RWPE2 (cell line): Measurements from ENCODE around the gene CHRM4.

Experiments used
- ATAC-seq: fragments of 200-7000 bp; cut with Tn5 transposase; 3 replicates; pipeline ENCODE4 v1.9.1; 2021; ENCODE audit warnings: low read depth
- DNase-seq: peaks from one replicate; pipeline ENCODE4 v3.0.0-alpha.2; 2020; ENCODE audit warnings: low spot score
- H3K27ac ChIP-seq: fragments of 450-650 bp; 2 replicates; pipeline ENCODE4 v1.5.1; 2017; ENCODE audit warnings: mild to moderate bottlenecking; ENCODE audit not compliant: poor library complexity, severe bottlenecking
- H3K27me3 ChIP-seq: fragments of 250-450 bp; sonication (Bioruptor Pico); 2 replicates; pipeline ENCODE4 v1.5.1; 2021; ENCODE audit warnings: mild to moderate bottlenecking, moderate library complexity; ENCODE audit not compliant: insufficient read depth, poor library complexity, severe bottlenecking
- H3K36me3 ChIP-seq: fragments of 250-450 bp; sonication (Bioruptor Pico); 2 replicates; pipeline ENCODE4 v1.5.1; 2020; ENCODE audit warnings: low read depth, mild to moderate bottlenecking, moderate library complexity
- H3K4me1 ChIP-seq: fragments of 250-450 bp; sonication (Bioruptor Pico); 2 replicates; pipeline ENCODE4 v1.5.1; 2021; ENCODE audit warnings: mild to moderate bottlenecking, moderate library complexity; ENCODE audit not compliant: insufficient read depth, poor library complexity, severe bottlenecking
- H3K4me3 ChIP-seq: fragments of 250-450 bp; sonication (Bioruptor Pico); 2 replicates; pipeline ENCODE4 v1.5.1; 2021; ENCODE audit warnings: mild to moderate bottlenecking, moderate library complexity; ENCODE audit not compliant: severe bottlenecking
- H3K9me3 ChIP-seq: fragments of 250-450 bp; sonication (Bioruptor Pico); 2 replicates; pipeline ENCODE4 v1.5.1; 2021; ENCODE audit warnings: mild to moderate bottlenecking, moderate library complexity; ENCODE audit not compliant: severe bottlenecking
- TF ChIP-seq, protein P1 (sequence below): fragments of 450-650 bp; IDR thresholded peaks from one replicate; pipeline ENCODE4 v1.5.1; 2017; ENCODE audit warnings: mild to moderate bottlenecking, moderate library complexity; ENCODE audit not compliant: poor library complexity, severe bottlenecking

Gene CHRM4

DNA sequence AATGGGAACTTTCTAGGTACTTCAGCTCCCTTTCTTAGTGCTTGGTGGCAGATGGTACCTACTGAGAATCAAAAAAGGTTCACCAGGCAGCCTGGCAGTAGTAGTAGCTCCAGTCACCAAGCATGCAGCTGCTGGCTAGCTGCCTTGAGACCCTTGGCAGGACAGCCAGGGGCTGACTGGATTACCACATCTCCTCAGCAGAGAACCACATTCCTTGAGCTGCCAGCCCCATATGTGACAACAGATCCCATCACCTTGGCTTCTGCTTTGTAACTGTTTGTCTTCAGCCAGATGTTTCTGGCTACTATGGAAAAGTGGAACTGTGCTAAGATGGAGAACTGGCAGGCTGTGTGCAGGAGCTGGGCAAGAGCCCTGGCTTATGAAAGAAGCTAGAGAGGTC lies 39.6 kb upstream of the CHRM4 start:
- TF ChIP-seq, protein P1, sequence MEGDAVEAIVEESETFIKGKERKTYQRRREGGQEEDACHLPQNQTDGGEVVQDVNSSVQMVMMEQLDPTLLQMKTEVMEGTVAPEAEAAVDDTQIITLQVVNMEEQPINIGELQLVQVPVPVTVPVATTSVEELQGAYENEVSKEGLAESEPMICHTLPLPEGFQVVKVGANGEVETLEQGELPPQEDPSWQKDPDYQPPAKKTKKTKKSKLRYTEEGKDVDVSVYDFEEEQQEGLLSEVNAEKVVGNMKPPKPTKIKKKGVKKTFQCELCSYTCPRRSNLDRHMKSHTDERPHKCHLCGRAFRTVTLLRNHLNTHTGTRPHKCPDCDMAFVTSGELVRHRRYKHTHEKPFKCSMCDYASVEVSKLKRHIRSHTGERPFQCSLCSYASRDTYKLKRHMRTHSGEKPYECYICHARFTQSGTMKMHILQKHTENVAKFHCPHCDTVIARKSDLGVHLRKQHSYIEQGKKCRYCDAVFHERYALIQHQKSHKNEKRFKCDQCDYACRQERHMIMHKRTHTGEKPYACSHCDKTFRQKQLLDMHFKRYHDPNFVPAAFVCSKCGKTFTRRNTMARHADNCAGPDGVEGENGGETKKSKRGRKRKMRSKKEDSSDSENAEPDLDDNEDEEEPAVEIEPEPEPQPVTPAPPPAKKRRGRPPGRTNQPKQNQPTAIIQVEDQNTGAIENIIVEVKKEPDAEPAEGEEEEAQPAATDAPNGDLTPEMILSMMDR = no peak
- no peak overlapping the region for H3K27ac ChIP-seq
- H3K27me3 ChIP-seq = no peaks in the 10 kb centered on the region
- H3K4me3 ChIP-seq = no peak overlapping the region
- no peak for DNase-seq
- no peak for ATAC-seq
- H3K36me3 ChIP-seq = peaks cover 13% of the 10 kb centered on the region; the same call in 1 of the 2 replicates
- H3K9me3 ChIP-seq = no peaks in the 10 kb centered on the region
- H3K4me1 ChIP-seq = no peaks in the 10 kb centered on the region

DNA sequence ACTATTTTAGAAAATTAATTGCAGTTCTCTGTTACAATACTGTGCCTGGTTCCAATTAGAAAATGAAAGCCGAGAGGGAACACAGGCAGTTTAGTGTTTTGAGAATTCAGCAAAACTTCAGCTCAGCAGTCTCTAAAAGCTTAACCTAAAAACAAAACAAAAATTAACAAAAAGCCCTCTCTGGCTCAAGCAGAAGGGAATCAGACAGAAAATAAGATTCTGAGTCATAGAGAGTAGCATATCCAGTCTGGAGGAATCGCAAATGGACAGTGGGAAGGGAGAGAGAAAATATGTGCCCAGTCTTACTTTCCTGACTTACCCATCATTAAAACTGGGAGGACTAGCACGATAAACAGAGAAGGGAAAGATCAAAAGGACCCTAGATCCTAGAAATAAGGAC lies 38.1 kb upstream of the CHRM4 start:
- ATAC-seq = no peak
- Histone ChIP-seq H3K27ac (no peak overlapping the region), H3K9me3 (no peaks in the 10 kb centered on the region), H3K27me3 (no peaks in the 10 kb centered on the region), H3K4me1 (no peaks in the 10 kb centered on the region), H3K36me3 (peaks cover 13% of the 10 kb centered on the region; the same call in 1 of the 2 replicates), H3K4me3 (no peak overlapping the region)
- TF ChIP-seq, protein P1 = no peak
- DNase-seq = no peak

DNA sequence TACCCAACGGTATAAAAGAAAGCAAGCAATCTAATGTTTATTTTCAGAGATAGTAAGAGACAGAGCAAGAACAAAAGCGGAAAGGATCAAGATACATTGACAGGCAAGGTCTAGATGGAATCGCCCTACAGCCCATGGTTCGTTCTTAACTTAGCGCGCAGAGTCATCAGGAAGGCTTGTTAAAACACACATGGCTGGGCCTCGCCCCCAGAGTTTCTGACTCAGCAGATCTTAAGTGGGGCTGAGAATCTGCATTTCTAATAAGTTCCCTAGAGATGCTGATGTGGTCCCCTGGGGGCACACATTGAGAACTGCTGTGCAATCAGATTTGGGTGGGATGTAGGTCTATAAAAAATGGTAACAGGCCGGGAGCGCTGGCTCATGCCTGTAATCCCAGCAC lies 35.8 kb upstream of the CHRM4 start:
- Histone ChIP-seq H3K4me1 (no peaks in the 10 kb centered on the region), H3K4me3 (no peak overlapping the region), H3K27ac (no peak overlapping the region), H3K27me3 (no peaks in the 10 kb centered on the region), H3K9me3 (no peaks in the 10 kb centered on the region), H3K36me3 (no peaks in the 10 kb centered on the region; the same call in 1 of the 2 replicates)
- DNase-seq = no peak
- TF ChIP-seq, protein P1 = no peak
- no peak for ATAC-seq

DNA sequence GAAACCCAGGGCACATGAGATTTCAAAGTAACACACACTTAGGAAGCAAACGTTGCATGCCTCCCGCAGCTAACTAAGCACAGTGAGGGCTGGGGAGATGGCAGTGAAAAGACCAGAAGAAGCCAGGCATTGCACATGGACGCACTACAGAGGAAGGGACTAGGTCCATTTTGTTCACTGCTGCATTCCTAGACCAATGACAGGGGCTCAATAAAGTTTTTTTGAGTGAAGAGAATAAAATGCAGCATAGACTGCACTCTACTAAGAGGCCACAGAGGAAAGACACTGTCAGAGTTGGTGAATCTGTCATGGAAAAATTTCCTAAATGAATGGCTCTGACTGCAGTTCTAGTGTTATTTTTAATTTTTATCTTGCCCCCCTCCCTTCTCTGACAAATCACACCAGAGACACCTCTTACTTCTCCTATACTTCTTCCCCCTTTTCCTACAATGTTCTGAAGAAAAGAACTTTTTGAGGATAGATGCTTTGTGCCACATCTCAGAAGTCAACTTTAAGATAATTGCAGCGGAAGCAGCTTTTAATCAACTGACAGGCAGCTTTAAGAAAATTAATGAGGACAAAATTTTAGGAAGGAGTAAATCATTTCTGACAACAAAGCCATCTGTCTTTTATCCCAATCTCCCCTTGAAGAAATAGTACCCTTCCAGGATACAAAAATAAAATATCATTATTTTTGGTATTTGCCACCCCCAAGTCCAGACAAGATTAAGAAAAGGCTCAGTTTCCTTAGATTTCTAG lies 34.8 kb upstream of the CHRM4 start:
- H3K4me3 ChIP-seq = no peak overlapping the region
- H3K36me3 ChIP-seq = peaks cover 3% of the 10 kb centered on the region; the same call in 1 of the 2 replicates
- no peak for DNase-seq
- no peak overlapping the region for H3K27ac ChIP-seq
- TF ChIP-seq, protein P1 = no peak
- ATAC-seq = no peak
- no peaks in the 10 kb centered on the region for H3K27me3 ChIP-seq
- no peaks in the 10 kb centered on the region for H3K4me1 ChIP-seq
- H3K9me3 ChIP-seq = no peaks in the 10 kb centered on the region

DNA sequence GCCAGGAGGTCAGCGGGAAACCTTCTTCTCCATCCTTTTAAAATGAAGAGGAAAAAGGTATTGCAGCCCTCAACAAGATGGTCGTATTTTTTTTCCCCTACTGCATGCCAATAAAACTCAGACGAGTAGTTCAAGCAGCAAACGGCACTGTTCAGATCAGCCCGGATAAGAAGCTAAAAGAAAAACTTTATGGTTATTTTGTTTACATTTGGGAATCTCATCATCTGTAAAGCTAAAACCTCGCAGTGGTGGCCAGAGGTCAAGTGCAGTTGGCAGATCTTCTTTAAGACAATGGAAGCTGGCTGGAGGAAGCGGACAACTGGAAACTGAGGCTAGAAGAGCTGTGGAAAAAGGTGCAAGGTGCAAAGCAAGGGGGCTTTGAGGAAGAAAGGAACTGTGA lies 31.0 kb upstream of the CHRM4 start:
- Histone ChIP-seq H3K4me1 (no peaks in the 10 kb centered on the region), H3K9me3 (no peaks in the 10 kb centered on the region), H3K36me3 (peaks cover 6% of the 10 kb centered on the region), H3K27me3 (no peaks in the 10 kb centered on the region), H3K27ac (no peak overlapping the region), H3K4me3 (no peak overlapping the region)
- ATAC-seq (no peak), DNase-seq (no peak)
- TF ChIP-seq, protein P1 = no peak
